ENCODE data around the gene VPS8.

DNA sequence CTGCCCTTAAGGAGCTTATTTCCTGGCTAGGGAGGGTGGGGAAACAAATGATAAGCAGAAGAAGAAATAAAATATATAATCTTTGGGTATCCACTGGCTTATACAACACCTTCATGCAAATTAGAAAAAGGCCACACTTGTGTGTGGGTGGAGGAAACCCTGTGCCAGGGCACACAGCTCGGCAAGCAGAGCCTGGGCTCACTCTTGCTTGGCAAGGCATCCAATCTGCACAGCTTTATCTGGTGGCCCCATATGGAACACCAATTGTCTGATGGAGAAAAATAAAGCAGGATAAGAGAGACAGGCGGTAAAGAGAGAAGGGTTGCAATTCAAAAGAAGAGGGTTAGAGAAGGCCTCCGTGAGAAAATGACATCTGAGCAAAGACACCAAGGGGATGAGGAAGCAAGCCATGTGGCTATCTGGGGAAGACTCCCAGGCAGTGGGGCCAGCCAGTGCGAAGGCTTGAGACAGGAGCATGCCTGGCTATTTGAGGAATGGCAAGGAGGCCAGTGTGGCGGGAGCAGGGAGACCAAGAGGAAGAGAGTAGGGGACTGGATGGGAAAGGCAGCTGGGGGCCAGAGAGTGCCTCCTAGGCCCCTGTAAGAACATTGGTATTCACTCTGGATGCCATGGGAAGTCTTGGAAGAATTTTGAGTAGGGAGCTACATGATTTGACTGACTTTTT lies 22.5 kb upstream of the VPS8 start:
- TF ChIP-seq POLR2A (IDR thresholded peaks at IDR 0.05; ENCODE audit: low read length), result no peak
- TF ChIP-seq GATA1 (IDR thresholded peaks at IDR 0.05; ENCODE audit: low read depth, low read length), result no peak

Data from erythroblast (primary cell).